ENCODE data around the gene PPP2CA.
A peak's percentile ranks its signal among the peaks of the same experiment; 100 is the strongest.

The PPP2CA gene

DNA sequence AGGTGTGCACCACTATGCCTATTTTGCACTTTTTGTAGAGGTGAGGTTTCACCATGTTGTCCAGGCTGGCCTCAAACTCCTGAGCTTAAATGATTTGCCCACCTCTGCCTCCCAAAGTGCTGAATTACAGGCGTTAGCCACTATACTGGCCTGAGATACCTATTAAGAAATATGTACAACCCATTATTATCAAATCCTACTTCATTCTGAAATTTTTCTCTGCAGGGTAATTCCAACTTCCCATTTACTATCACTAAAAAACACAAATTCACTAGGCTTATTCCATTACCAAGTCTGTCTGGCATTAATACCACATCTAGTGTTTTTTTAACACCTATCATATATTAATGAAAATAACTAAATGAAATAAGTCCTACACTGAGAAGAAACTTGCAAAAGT, 18.2 kb downstream of the PPP2CA start:
- DNase-seq = no peak
- peaks cover 22% of the 10 kb centered on the region for H3K4me1 Mint-ChIP-seq
- no peak overlapping the region for H3K4me3 Mint-ChIP-seq
- no peak overlapping the region for H3K27ac Mint-ChIP-seq
- peaks cover 11% of the 10 kb centered on the region for H3K9me3 Mint-ChIP-seq
- H3K36me3 Mint-ChIP-seq (ENCODE audit: low read depth) = peaks cover 77% of the 10 kb centered on the region
- no peaks in the 10 kb centered on the region for H3K27me3 Mint-ChIP-seq (ENCODE audit: low read depth, poor library complexity)
- TF ChIP-seq, protein P1, sequence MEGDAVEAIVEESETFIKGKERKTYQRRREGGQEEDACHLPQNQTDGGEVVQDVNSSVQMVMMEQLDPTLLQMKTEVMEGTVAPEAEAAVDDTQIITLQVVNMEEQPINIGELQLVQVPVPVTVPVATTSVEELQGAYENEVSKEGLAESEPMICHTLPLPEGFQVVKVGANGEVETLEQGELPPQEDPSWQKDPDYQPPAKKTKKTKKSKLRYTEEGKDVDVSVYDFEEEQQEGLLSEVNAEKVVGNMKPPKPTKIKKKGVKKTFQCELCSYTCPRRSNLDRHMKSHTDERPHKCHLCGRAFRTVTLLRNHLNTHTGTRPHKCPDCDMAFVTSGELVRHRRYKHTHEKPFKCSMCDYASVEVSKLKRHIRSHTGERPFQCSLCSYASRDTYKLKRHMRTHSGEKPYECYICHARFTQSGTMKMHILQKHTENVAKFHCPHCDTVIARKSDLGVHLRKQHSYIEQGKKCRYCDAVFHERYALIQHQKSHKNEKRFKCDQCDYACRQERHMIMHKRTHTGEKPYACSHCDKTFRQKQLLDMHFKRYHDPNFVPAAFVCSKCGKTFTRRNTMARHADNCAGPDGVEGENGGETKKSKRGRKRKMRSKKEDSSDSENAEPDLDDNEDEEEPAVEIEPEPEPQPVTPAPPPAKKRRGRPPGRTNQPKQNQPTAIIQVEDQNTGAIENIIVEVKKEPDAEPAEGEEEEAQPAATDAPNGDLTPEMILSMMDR (IDR thresholded peaks at IDR 0.05) = no peak

DNA sequence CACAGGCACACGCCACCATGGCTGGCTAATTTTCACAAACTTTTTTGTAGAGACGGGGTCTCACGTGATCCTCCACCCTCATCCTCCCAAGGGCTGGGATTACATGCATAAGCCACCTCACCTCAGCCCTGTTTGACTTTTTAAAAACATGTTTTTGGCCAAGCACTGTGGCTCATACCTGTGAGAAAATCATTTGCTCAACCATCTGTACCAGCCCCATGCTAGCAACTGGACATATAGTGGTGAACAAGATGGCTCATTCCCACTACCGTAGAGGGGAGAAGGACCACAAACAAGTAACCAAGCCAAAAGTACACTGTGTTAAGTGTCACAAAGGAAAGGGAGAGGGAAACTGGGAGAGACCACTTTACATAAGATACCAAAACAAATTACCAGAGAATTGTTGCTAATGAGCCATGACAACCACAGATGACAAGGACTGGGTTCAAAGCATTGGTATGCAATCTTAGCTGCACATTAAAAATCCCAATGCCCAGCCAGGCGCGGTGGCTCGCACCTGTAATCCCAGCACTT, 19.2 kb downstream of the PPP2CA start:
- no peak overlapping the region for H3K27ac Mint-ChIP-seq
- peaks cover 78% of the 10 kb centered on the region for H3K36me3 Mint-ChIP-seq (ENCODE audit: low read depth)
- peaks cover 22% of the 10 kb centered on the region for H3K4me1 Mint-ChIP-seq
- H3K9me3 Mint-ChIP-seq = peaks cover 3% of the 10 kb centered on the region
- no peaks in the 10 kb centered on the region for H3K27me3 Mint-ChIP-seq (ENCODE audit: low read depth, poor library complexity)
- no peak for DNase-seq
- TF ChIP-seq, protein P1 (IDR thresholded peaks at IDR 0.05) = no peak
- no peak overlapping the region for H3K4me3 Mint-ChIP-seq

DNA sequence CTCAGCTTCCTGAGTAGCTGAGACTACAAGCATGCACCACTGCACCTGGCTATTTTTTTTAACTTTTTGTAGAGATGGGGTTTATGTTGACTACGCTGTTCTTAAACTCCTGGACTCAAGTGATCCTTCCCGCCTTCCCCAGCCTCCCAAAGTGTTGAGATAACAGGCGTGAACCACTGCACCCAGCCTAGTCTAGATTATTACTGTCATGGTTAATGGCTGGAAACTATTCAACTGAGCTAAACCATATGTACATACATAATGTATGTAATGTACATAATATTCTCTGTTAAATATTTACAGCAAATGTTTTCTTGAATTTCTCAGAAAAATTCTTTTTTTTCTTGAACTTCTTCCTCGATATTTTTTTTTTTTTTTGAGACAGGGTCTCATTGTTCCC, 21.3 kb downstream of the PPP2CA start:
- Mint-ChIP-seq H3K27me3 (ENCODE audit: low read depth, poor library complexity) (no peaks in the 10 kb centered on the region), H3K9me3 (no peaks in the 10 kb centered on the region), H3K27ac (peak overlapping the region; percentile 86), H3K4me1 (peaks cover 17% of the 10 kb centered on the region), H3K4me3 (no peak overlapping the region), H3K36me3 (ENCODE audit: low read depth) (peaks cover 88% of the 10 kb centered on the region)
- DNase-seq = no peak
- TF ChIP-seq, protein P1 (IDR thresholded peaks at IDR 0.05) = no peak

DNA sequence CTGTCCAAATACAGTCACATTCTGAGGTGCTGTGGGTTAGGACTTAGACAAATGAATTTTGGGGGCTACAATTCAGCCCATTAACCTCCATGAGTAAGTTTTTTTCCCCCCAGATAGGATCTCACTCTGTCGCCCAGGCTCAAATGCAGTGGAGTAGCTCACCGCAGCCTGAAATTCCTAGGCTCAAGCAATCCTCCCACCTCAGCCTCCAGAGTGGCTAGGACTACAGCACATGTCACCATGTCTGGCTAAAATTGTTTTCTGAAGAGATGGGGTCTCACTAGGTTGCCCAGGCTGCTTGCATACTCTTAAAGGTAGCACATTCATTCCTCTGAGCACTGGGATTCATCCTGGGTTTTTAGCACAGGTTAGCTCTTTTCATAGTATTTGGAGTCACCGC, 22.2 kb downstream of the PPP2CA start:
- Mint-ChIP-seq H3K27me3 (ENCODE audit: low read depth, poor library complexity) (no peaks in the 10 kb centered on the region), H3K36me3 (ENCODE audit: low read depth) (peaks cover 88% of the 10 kb centered on the region), H3K9me3 (no peaks in the 10 kb centered on the region), H3K4me1 (peaks cover 10% of the 10 kb centered on the region), H3K27ac (no peak overlapping the region), H3K4me3 (no peak overlapping the region)
- DNase-seq = no peak
- TF ChIP-seq, protein P1 (IDR thresholded peaks at IDR 0.05) = no peak

DNA sequence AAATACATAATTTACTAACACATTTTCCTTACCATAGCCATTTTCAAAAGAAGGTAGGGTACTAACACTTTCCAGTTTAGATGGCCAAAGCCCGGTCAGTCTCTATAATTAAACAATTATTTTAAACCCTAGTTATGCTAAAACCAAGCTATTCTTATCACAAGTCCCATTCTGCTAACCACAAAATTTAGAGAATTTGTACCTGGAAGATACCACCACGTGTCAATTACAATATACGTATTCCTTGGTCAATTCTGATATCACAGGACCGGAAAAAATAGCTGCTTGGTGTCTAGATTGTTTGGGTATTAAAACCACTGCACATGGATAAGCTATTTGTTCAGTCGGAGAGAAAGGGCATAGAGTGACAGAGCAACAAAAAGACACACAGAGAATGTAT, 30.2 kb downstream of the PPP2CA start:
- DNase-seq = no peak
- Mint-ChIP-seq H3K27me3 (ENCODE audit: low read depth, poor library complexity) (no peaks in the 10 kb centered on the region), H3K4me1 (peaks cover 5% of the 10 kb centered on the region), H3K27ac (no peak overlapping the region), H3K4me3 (no peak overlapping the region), H3K36me3 (ENCODE audit: low read depth) (peaks cover 67% of the 10 kb centered on the region), H3K9me3 (no peaks in the 10 kb centered on the region)
- TF ChIP-seq, protein P1 (IDR thresholded peaks at IDR 0.05) = no peak

DNA sequence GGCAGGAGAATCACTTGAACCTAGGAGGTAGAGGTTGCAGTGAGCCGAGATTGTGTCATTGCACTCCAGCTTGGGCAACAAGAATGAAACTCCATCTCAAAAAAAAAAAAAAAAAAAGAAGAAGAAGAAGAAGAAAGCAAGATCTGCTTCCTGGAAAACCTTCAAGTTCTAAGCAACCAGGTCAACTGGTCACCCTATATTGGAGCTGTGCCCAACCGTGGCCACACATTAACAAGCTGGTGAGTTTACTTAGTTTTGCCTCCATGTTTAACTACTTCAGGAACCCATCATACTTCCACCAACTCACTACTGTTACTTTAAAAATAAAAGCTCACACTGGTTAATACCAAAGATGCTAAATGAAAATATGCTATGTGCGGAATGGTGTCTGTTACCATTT, 36.8 kb downstream of the PPP2CA start:
- Mint-ChIP-seq H3K4me3 (no peak overlapping the region), H3K4me1 (peaks cover 4% of the 10 kb centered on the region), H3K9me3 (no peaks in the 10 kb centered on the region), H3K27ac (no peak overlapping the region), H3K27me3 (ENCODE audit: low read depth, poor library complexity) (no peaks in the 10 kb centered on the region), H3K36me3 (ENCODE audit: low read depth) (peaks cover 4% of the 10 kb centered on the region)
- DNase-seq = no peak
- TF ChIP-seq, protein P1 (IDR thresholded peaks at IDR 0.05) = no peak

Measured in nephron progenitor cell (in vitro differentiated cells).